A549 (cell line): ENCODE data around the gene KHDRBS2. TPM values are rescaled to one million over a fixed set of nuclear protein-coding genes. Genes with fewer than 3 reads are reported as not detected.
A peak's percentile ranks its signal among the peaks of the same experiment; 100 is the strongest.

Source experiments
- ATAC-seq, 2 experiments: fragments of 200-7000 bp in 1 of 2; fragments of >200 bp in 1 of 2; cut with Nextera tagmentation in 1 of 2; cut with Tn5 transposase in 1 of 2; 3 replicates each; pipeline versions ENCODE4 v1.8.0 to v1.9.1; 2018 to 2020; ENCODE audit warnings: mild to moderate bottlenecking in 1 of 2, moderate library complexity in 1 of 2
- CTCF ChIA-PET: fragments of 300-600 bp; sonication (Branson Sonifier 250); formaldehyde crosslinking; extraction: SDS; loops from one replicate; lab custom pipeline; 2021; ENCODE audit warnings: antibody characterized with exemption, inconsistent platforms; lab: Yijun Ruan, JAX
- POLR2A ChIA-PET: fragments of 350-600 bp; formaldehyde crosslinking; extraction: SDS; loops from one replicate; lab custom pipeline; 2021; ENCODE audit warnings: antibody characterized with exemption, inconsistent platforms; lab: Yijun Ruan, JAX
- DNase-seq, 2 experiments: peaks; one replicate each; pipeline versions ENCODE4 v3.0.0 to v3.0.0-alpha.2; 2011 to 2016; ENCODE audit warnings: low read depth in 1 of 2, low spot score in 1 of 2
- FAIRE-seq: peaks from 2 replicates; lab custom pipeline; 2011; peaks lifted over from hg19 to GRCh38; lab: Jason Lieb, UNC
- H3K27ac ChIP-seq, 2 experiments: fragments of >200 bp; sonication (Bioruptor Twin); formaldehyde crosslinking; 3 replicates each; pipeline ENCODE4 v1.5.1; 2016 to 2017
- H3K4me1 ChIP-seq: fragments of >200 bp; sonication (Bioruptor Twin); formaldehyde crosslinking; 3 replicates; pipeline ENCODE4 v1.6.1; 2016
- H3K4me2 ChIP-seq: fragments of >200 bp; sonication (Bioruptor Twin); formaldehyde crosslinking; 3 replicates; pipeline ENCODE4 v1.6.1; 2016
- H3K4me3 ChIP-seq: fragments of >200 bp; sonication (Bioruptor Twin); formaldehyde crosslinking; 3 replicates; pipeline ENCODE4 v1.5.1; 2016
- H3K9me3 ChIP-seq: fragments of >200 bp; sonication (Bioruptor Twin); formaldehyde crosslinking; 3 replicates; pipeline ENCODE4 v1.6.1; 2016
- BHLHE40 ChIP-seq: IDR thresholded peaks from 2 replicates; pipeline ENCODE4 v1.6.1; 2012; ENCODE audit warnings: low read depth, low read length, inconsistent platforms
- CEBPB ChIP-seq, 2 experiments: fragments of >200 bp in 1 of 2; sonication (Bioruptor Twin) in 1 of 2; formaldehyde crosslinking in 1 of 2; IDR thresholded peaks; 2 replicates each; pipeline ENCODE4 v1.6.1; 2012 to 2016
- CHD2 ChIP-seq: fragments of 150-350 bp; IDR thresholded peaks from 2 replicates; pipeline ENCODE4 v1.6.1; 2014; ENCODE audit warnings: low read length; ENCODE audit not compliant: partially characterized antibody
- EHMT2 ChIP-seq: fragments of 200-600 bp; sonication (generic); IDR thresholded peaks from 2 replicates; pipeline ENCODE4 v1.6.1; 2016; ENCODE audit warnings: antibody characterized with exemption, low read depth, mild to moderate bottlenecking, moderate library complexity
- ELK1 ChIP-seq: fragments of 150-350 bp; IDR thresholded peaks from 2 replicates; pipeline ENCODE4 v1.6.1; 2014; ENCODE audit warnings: low read depth, mild to moderate bottlenecking, low read length
- ESRRA ChIP-seq: fragments of 150-350 bp; IDR thresholded peaks from 2 replicates; pipeline ENCODE4 v1.6.1; 2014; ENCODE audit warnings: mild to moderate bottlenecking, low read length, borderline replicate concordance
- FOSL2 ChIP-seq, 2 experiments: fragments of 450-650 bp in 1 of 2; fragments of >200 bp in 1 of 2; sonication (Bioruptor Twin) in 1 of 2; formaldehyde crosslinking; IDR thresholded peaks; 2 replicates each; pipeline versions ENCODE4 v1.5.0 to v1.6.1; 2016 to 2020; ENCODE audit warnings: mild to moderate bottlenecking in 1 of 2, moderate library complexity in 1 of 2
- FOXS1 ChIP-seq: fragments of 250-450 bp; sonication (Bioruptor Pico); IDR thresholded peaks from 2 replicates; pipeline ENCODE4 v1.5.0; 2020; ENCODE audit warnings: mild to moderate bottlenecking, moderate library complexity
- GATA3 ChIP-seq: IDR thresholded peaks from 2 replicates; pipeline ENCODE4 v1.6.1; 2012; ENCODE audit warnings: borderline replicate concordance
- HDAC2 ChIP-seq: fragments of 200-600 bp; sonication (generic); IDR thresholded peaks from 2 replicates; pipeline ENCODE4 v1.6.1; 2016
- HOXA7 ChIP-seq: fragments of 250-450 bp; sonication (Bioruptor Pico); IDR thresholded peaks from 2 replicates; pipeline ENCODE4 v1.5.0; 2020; ENCODE audit warnings: mild to moderate bottlenecking, moderate library complexity
- HOXB5 ChIP-seq: fragments of 250-450 bp; sonication (Bioruptor Pico); IDR thresholded peaks from 2 replicates; pipeline ENCODE4 v1.5.0; 2020; ENCODE audit warnings: mild to moderate bottlenecking, moderate library complexity
- JUNB ChIP-seq: fragments of >200 bp; sonication (Bioruptor Twin); formaldehyde crosslinking; IDR thresholded peaks from 2 replicates; pipeline ENCODE4 v1.6.1; 2016
- KDM1A ChIP-seq: fragments of 200-600 bp; sonication (generic); IDR thresholded peaks from 2 replicates; pipeline ENCODE4 v1.6.1; 2016; ENCODE audit warnings: low read depth, mild to moderate bottlenecking
- MAFK ChIP-seq: fragments of 450-650 bp; IDR thresholded peaks from 2 replicates; pipeline ENCODE4 v1.6.1; 2014; ENCODE audit not compliant: partially characterized antibody
- MYC ChIP-seq: IDR thresholded peaks from 2 replicates; pipeline ENCODE4 v1.6.1; 2012; ENCODE audit warnings: mild to moderate bottlenecking, inconsistent platforms, low read length, improper control_type of control experiment, borderline replicate concordance
- NFE2L2 ChIP-seq: fragments of 150-350 bp; conservative IDR thresholded peaks from 2 replicates; pipeline ENCODE4 v1.6.1; 2014; ENCODE audit warnings: low read length
- NPAS2 ChIP-seq: fragments of 250-450 bp; sonication (Bioruptor Pico); IDR thresholded peaks from 2 replicates; pipeline ENCODE4 v1.8.0; 2022; ENCODE audit warnings: mild to moderate bottlenecking, moderate library complexity, borderline replicate concordance
- NR3C1 ChIP-seq: fragments of >200 bp; sonication (Bioruptor Twin); formaldehyde crosslinking; IDR thresholded peaks from 3 replicates; pipeline ENCODE4 v1.6.1; 2017
- PBX3 ChIP-seq: IDR thresholded peaks from 2 replicates; pipeline ENCODE4 v1.6.1; 2012
- PHF8 ChIP-seq: fragments of 200-600 bp; sonication (generic); IDR thresholded peaks from 2 replicates; pipeline ENCODE4 v1.6.1; 2016; ENCODE audit warnings: low read depth, mild to moderate bottlenecking, antibody characterized with exemption, moderate library complexity, borderline replicate concordance
- RARB ChIP-seq: fragments of 250-450 bp; sonication (Bioruptor Pico); IDR thresholded peaks from 2 replicates; pipeline ENCODE4 v1.8.0; 2021; ENCODE audit warnings: mild to moderate bottlenecking, moderate library complexity
- RCOR1 ChIP-seq: fragments of 150-350 bp; IDR thresholded peaks from 2 replicates; pipeline ENCODE4 v1.6.1; 2014; ENCODE audit warnings: antibody characterized with exemption, low read length, low read depth
- RNF2 ChIP-seq: fragments of 200-600 bp; sonication (generic); IDR thresholded peaks from 2 replicates; pipeline ENCODE4 v1.6.1; 2016; ENCODE audit warnings: low read depth, mild to moderate bottlenecking, antibody characterized with exemption, moderate library complexity, borderline replicate concordance
- ZFP36 ChIP-seq: fragments of 450-650 bp; IDR thresholded peaks from 2 replicates; pipeline ENCODE4 v1.6.1; 2014; ENCODE audit warnings: borderline replicate concordance; ENCODE audit not compliant: partially characterized antibody
- WGBS: methylation state at CpG from one replicate; pipeline ENCODE4 v1.1.6; 2017; ENCODE audit errors: missing lambda C conversion rate; 5-methylcytosine and 5-hydroxymethylcytosine counted together
- polyA plus RNA-seq, 4 experiments: library from polyadenylated mRNA; depleted of rRNA in 3 of 4; stranded (reverse); fragments of >200 nt; fragmentation: RNase III in 1 of 4; extraction: RNeasy Plus Mini Kit Qiagen cat#74134 plus additional on column Dnase treatment in 1 of 4; gene quantifications; 2 replicates in 3 of 4; 3 replicates in 1 of 4; pipeline ENCODE4 v1.2.3, GENCODE V29; 2011 to 2017
- TF ChIP-seq, protein P1 (sequence below): fragments of 250-450 bp; sonication (Bioruptor Pico); IDR thresholded peaks from 2 replicates; pipeline ENCODE4 v1.5.0; 2021; ENCODE audit warnings: mild to moderate bottlenecking, moderate library complexity, borderline replicate concordance
- TF ChIP-seq, protein P2 (sequence below): fragments of 250-450 bp; sonication (Bioruptor Pico); IDR thresholded peaks from 2 replicates; pipeline ENCODE4 v1.5.0; 2020; ENCODE audit warnings: low read depth, mild to moderate bottlenecking, moderate library complexity

Gene KHDRBS2
- polyA plus RNA-seq, 2 of the 4 experiments (the other 2 are of a cell fraction), result not detected

- TF ChIP-seq HOXA7 (CRISPR knock-in tag) (no peak), CEBPB (IDR thresholded peaks at IDR 0.05) (no peak), RARB (CRISPR knock-in tag) (no peak), MAFK (peak; percentile 49)
- no peak for DNase-seq
- no peak for ATAC-seq
- ChIA-PET CTCF (no interaction called here), POLR2A (no interaction called here)
- WGBS, result 36% methylated on average over 2 of the region's 2 CpGs
- Histone ChIP-seq H3K27ac (no peak overlapping the region), H3K4me3 (no peak overlapping the region), H3K4me2 (no peak overlapping the region), H3K4me1 (no peaks in the 10 kb centered on the region), H3K9me3 (no peaks in the 10 kb centered on the region)
- FAIRE-seq, result no peak
These were observed 597.9 kb downstream of the KHDRBS2 start for GRCh38 chr6:61688165-61688564.

DNA sequence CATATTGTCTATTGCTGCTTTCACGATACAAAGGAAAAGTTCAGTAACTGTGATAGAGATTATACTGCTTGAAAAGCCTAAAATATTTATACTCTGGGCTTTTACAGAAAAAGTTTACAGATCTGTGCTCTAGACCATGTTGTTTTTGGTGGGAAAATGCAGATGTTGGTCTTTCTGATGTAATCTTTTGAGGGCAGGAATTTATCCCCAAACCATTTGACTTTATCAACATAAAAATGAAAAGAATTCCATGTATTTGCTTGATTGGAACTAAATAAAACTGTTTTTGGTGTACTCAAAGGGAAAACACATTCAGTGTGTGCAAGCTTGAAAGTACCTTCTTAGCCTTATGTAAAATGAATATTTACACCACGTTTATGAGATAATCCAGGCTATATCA is 603.5 kb downstream of the KHDRBS2 start:
- DNase-seq (no peak), FAIRE-seq (no peak), ATAC-seq (no peak)
- ChIA-PET CTCF (no interaction called here), POLR2A (no interaction called here)
- Histone ChIP-seq H3K4me3 (no peak overlapping the region), H3K27ac (no peak overlapping the region), H3K9me3 (no peaks in the 10 kb centered on the region), H3K4me2 (no peak overlapping the region), H3K4me1 (no peaks in the 10 kb centered on the region)
- WGBS, result 5% methylated on average over 2 of the region's 2 CpGs
- TF ChIP-seq FOXS1 (no peak), RCOR1 (no peak), RARB (CRISPR knock-in tag) (no peak), PBX3 (no peak), ESRRA (no peak), JUNB (no peak), NR3C1 (no peak), ELK1 (no peak), FOSL2 (IDR thresholded peaks at IDR 0.05) (no peak), FOSL2 (CRISPR knock-in tag; IDR thresholded peaks at IDR 0.05) (no peak), ZFP36 (no peak)
- TF ChIP-seq, protein P1, sequence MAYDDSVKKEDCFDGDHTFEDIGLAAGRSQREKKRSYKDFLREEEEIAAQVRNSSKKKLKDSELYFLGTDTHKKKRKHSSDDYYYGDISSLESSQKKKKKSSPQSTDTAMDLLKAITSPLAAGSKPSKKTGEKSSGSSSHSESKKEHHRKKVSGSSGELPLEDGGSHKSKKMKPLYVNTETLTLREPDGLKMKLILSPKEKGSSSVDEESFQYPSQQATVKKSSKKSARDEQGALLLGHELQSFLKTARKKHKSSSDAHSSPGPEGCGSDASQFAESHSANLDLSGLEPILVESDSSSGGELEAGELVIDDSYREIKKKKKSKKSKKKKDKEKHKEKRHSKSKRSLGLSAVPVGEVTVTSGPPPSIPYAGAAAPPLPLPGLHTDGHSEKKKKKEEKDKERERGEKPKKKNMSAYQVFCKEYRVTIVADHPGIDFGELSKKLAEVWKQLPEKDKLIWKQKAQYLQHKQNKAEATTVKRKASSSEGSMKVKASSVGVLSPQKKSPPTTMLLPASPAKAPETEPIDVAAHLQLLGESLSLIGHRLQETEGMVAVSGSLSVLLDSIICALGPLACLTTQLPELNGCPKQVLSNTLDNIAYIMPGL (CRISPR knock-in tag), result no peak

- CTCF ChIA-PET, result no interaction called here
- WGBS, result 61% methylated on average over 6 of the region's 6 CpGs
- no peaks in the 10 kb centered on the region for H3K9me3 ChIP-seq
- no peak for TF ChIP-seq PHF8
- TF ChIP-seq MYC, result no peak
- TF ChIP-seq KDM1A, result no peak
- no peak for TF ChIP-seq ESRRA
- no peak for TF ChIP-seq BHLHE40
- no peak for TF ChIP-seq RNF2
- TF ChIP-seq GATA3, result no peak
- no peak for TF ChIP-seq HOXB5 (CRISPR knock-in tag)
- TF ChIP-seq CHD2, result no peak
- no peak for TF ChIP-seq NR3C1
- TF ChIP-seq EHMT2, result no peak
- no peak for TF ChIP-seq HDAC2
- no peak for TF ChIP-seq RCOR1
- TF ChIP-seq MAFK, result no peak
- no peak for TF ChIP-seq NFE2L2
- no peak for TF ChIP-seq PBX3
- TF ChIP-seq NPAS2 (CRISPR knock-in tag), result no peak
- TF ChIP-seq, protein P2, sequence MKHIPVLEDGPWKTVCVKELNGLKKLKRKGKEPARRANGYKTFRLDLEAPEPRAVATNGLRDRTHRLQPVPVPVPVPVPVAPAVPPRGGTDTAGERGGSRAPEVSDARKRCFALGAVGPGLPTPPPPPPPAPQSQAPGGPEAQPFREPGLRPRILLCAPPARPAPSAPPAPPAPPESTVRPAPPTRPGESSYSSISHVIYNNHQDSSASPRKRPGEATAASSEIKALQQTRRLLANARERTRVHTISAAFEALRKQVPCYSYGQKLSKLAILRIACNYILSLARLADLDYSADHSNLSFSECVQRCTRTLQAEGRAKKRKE (CRISPR knock-in tag), result no peak
- TF ChIP-seq, all 56 proteins: peak for 0
- DNase-seq, result no peak
- Histone ChIP-seq H3K4me3 (no peak overlapping the region), H3K27ac (no peak overlapping the region), H3K4me2 (no peak overlapping the region), H3K4me1 (no peaks in the 10 kb centered on the region)
- POLR2A ChIA-PET, result no interaction called here
- FAIRE-seq, result no peak
- ATAC-seq, result no peak
These were observed 606.4 kb downstream of the KHDRBS2 start for GRCh38 chr6:61679625-61680024.
